ENCODE measurements around the gene GPR143. TPM values are rescaled to one million over a fixed set of nuclear protein-coding genes. Genes with fewer than 3 reads are reported as not detected.

Gene GPR143
- total RNA-seq, 1 donor from 2014 or later, result not detected

- no peaks in the 10 kb centered on the region for H3K9me3 ChIP-seq
- TF ChIP-seq POLR2A (IDR thresholded peaks at IDR 0.05) (no peak), POLR2AphosphoS5 (IDR thresholded peaks at IDR 0.05; ENCODE audit: insufficient read depth in 1 of 2, low read depth in 1 of 2) (no peak), CTCF (IDR thresholded peaks at IDR 0.05) (no peak)
Measured at GRCh38 chrX:9788911-9789310, 23.3 kb upstream of the GPR143 start.

GRCh38 chrX:9786798-9787635 is 21.4 kb upstream of the GPR143 start:
- no peaks in the 10 kb centered on the region for H3K27me3 ChIP-seq
- H3K4me3 ChIP-seq, result peak overlapping the region; percentile 46 to 52
- H3K27ac ChIP-seq, result peak overlapping the region; percentile 20
- TF ChIP-seq POLR2A (IDR thresholded peaks at IDR 0.05) (no peak), CTCF (IDR thresholded peaks at IDR 0.05) (no peak), POLR2AphosphoS5 (IDR thresholded peaks at IDR 0.05; ENCODE audit: insufficient read depth in 1 of 2, low read depth in 1 of 2) (no peak)
- intact Hi-C loops (cut with DNase I), result no loop called here
- no peaks in the 10 kb centered on the region for H3K36me3 ChIP-seq
- H3K4me1 ChIP-seq, result no peaks in the 10 kb centered on the region
- no peak for DNase-seq (ENCODE audit: extremely low spot score in 2 of 2)
- H3K9me3 ChIP-seq, result no peaks in the 10 kb centered on the region

More at GRCh38 chrX:9788911-9789310, 23.3 kb upstream of the GPR143 start:
- H3K36me3 ChIP-seq, result no peaks in the 10 kb centered on the region
- DNase-seq (ENCODE audit: extremely low spot score in 2 of 2), result no peak
- H3K27me3 ChIP-seq, result no peaks in the 10 kb centered on the region
- no peak overlapping the region for H3K4me3 ChIP-seq
- no peaks in the 10 kb centered on the region for H3K4me1 ChIP-seq
- no peak overlapping the region for H3K27ac ChIP-seq
- intact Hi-C loops (cut with DNase I), result no loop called here

- Histone ChIP-seq H3K9me3 (no peaks in the 10 kb centered on the region), H3K36me3 (no peaks in the 10 kb centered on the region), H3K4me3 (peak within 1 kb of the TSS; percentile 46 to 52), H3K4me1 (no peaks in the 10 kb centered on the region), H3K27me3 (no peaks in the 10 kb centered on the region), H3K27ac (peak within 1 kb of the TSS; percentile 20)
- intact Hi-C loops (cut with DNase I), result no loop called here
- TF ChIP-seq POLR2AphosphoS5 (IDR thresholded peaks at IDR 0.05; ENCODE audit: insufficient read depth in 1 of 2, low read depth in 1 of 2), result no peak
- TF ChIP-seq CTCF (IDR thresholded peaks at IDR 0.05), result no peak
- TF ChIP-seq POLR2A (IDR thresholded peaks at IDR 0.05), result no peak
- no peak for DNase-seq (ENCODE audit: extremely low spot score in 2 of 2)
Measured at GRCh38 chrX:9785944-9786797, 20.5 kb upstream of the GPR143 start, which contains the start of gene SHROOM2. TSS of gene SHROOM2 (plus strand) at chrX:9786429. CDS start at chrX:9786546, 117 bp downstream.

- Histone ChIP-seq H3K9me3 (no peaks in the 10 kb centered on the region), H3K4me3 (peak overlapping the region; percentile 46 to 52), H3K36me3 (no peaks in the 10 kb centered on the region), H3K27me3 (no peaks in the 10 kb centered on the region), H3K4me1 (no peaks in the 10 kb centered on the region), H3K27ac (no peak overlapping the region)
- TF ChIP-seq CTCF (IDR thresholded peaks at IDR 0.05) (no peak), POLR2AphosphoS5 (IDR thresholded peaks at IDR 0.05; ENCODE audit: insufficient read depth in 1 of 2, low read depth in 1 of 2) (no peak), POLR2A (IDR thresholded peaks at IDR 0.05) (no peak)
- intact Hi-C loops (cut with DNase I), result no loop called here
- no peak for DNase-seq (ENCODE audit: extremely low spot score in 2 of 2)
Measured at GRCh38 chrX:9785254-9785943, 19.8 kb upstream of the GPR143 start.
